Activated CD4-positive, alpha-beta T cell treated with anti-CD3 and anti-CD28 coated beads, Interleukin-2, amount 10 ng/mL, durations not matched to agents 7 days and 5 days (primary cell): Measurements from ENCODE around the gene TAF1C. TPM values are rescaled to one million over a fixed set of nuclear protein-coding genes. Genes with fewer than 3 reads are reported as not detected.
A peak's percentile ranks its signal among the peaks of the same experiment; 100 is the strongest.

ENCODE experiments used
- CTCF ChIA-PET: fragments of 350-600 bp; sonication (Branson Sonifier 250); formaldehyde crosslinking; loops from one replicate; lab custom pipeline; 2021; ENCODE audit warnings: antibody characterized with exemption; lab: Charles Lee
- POLR2A ChIA-PET: fragments of 350-600 bp; sonication (Branson Sonifier 250); formaldehyde crosslinking; loops from one replicate; lab custom pipeline; 2021; ENCODE audit warnings: antibody characterized with exemption; lab: Charles Lee
- DNase-seq: peaks from one replicate; pipeline ENCODE4 v3.0.0-alpha.2; 2020
- H3K27ac Mint-ChIP-seq: one replicate; pipeline ENCODE4 v1.8.0; 2021; ENCODE audit warnings: mild to moderate bottlenecking, moderate library complexity, mixed read lengths
- H3K27me3 Mint-ChIP-seq: one replicate; pipeline ENCODE4 v1.8.0; 2021; ENCODE audit warnings: mixed read lengths
- H3K36me3 Mint-ChIP-seq: one replicate; pipeline ENCODE4 v1.8.0; 2021; ENCODE audit warnings: low read depth, mixed read lengths
- H3K4me1 Mint-ChIP-seq: one replicate; pipeline ENCODE4 v1.8.0; 2021; ENCODE audit warnings: mixed read lengths
- H3K4me3 Mint-ChIP-seq: one replicate; pipeline ENCODE4 v1.8.0; 2021; ENCODE audit warnings: mild to moderate bottlenecking, moderate library complexity, mixed read lengths
- H3K9me3 Mint-ChIP-seq: one replicate; pipeline ENCODE4 v1.8.0; 2021; ENCODE audit warnings: mixed read lengths
- total RNA-seq, 2 experiments: library from RNA; stranded (reverse); gene quantifications; one replicate each; pipeline ENCODE4 v1.2.3, GENCODE V29; 2021

The TAF1C gene
- total RNA-seq, 2 experiments from 2014 or later, result 52.1 to 60.8 TPM

- ChIA-PET POLR2A (no interaction called here), CTCF (interaction anchor here (0.9 to 1.3 kb wide), 3 partner anchors 12 to 94 kb away, joined by 3 read pairs; no protein-coding TSS in a partner anchor)
- no peak overlapping the region for H3K27ac Mint-ChIP-seq
- H3K27me3 Mint-ChIP-seq, result no peaks in the 10 kb centered on the region
- peaks cover 8% of the 10 kb centered on the region for H3K4me1 Mint-ChIP-seq
- no peaks in the 10 kb centered on the region for H3K9me3 Mint-ChIP-seq
- H3K4me3 Mint-ChIP-seq, result no peak overlapping the region
- DNase-seq, result no peak
- H3K36me3 Mint-ChIP-seq, result peaks cover 14% of the 10 kb centered on the region
Measured at GRCh38 chr16:84179612-84180320, 7.1 kb downstream of the TAF1C start.

DNA sequence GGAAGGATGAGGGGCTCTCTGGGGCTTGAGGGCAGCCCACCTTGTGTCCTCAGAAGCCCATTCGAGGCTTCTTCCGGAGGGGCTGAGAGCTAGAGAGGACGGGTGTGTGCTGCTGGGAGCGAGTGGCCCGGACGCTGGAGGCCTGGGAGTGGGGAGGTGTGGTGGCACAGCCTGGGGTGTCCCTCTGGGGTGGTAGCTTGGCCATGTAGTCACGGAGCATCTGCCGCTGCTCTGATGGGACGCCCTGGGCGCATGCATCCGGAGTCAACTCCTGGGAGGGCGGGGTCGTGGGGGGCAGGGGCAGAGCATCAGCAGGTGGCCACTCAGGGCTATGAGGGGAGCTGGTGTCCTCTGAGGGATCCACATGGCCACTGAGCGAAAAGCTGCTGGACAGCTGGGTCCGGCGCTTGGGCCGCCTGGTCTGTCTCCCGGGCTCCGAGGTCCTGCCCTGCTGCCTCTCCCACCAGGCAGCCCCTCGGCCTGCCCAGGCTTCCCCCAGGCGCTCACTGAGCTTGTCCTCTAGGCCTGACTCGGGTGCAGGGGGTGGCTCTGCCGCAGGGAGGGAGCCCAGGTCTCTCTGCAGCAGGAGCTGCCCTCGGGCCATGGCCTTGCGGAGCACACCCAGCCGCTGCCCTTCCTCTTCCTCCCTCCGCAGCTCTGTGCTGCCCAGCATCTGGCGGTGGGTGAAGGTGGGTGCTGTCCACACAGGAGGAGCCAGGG is 7.8 kb downstream of the TAF1C start:
- Mint-ChIP-seq H3K4me3 (no peak overlapping the region), H3K9me3 (no peaks in the 10 kb centered on the region), H3K27me3 (peaks cover 3% of the 10 kb centered on the region), H3K36me3 (peaks cover 14% of the 10 kb centered on the region), H3K27ac (no peak overlapping the region), H3K4me1 (peaks cover 5% of the 10 kb centered on the region)
- ChIA-PET CTCF (interaction anchor here (1.0 to 4.8 kb wide), 3 partner anchors 8 to 94 kb away, joined by 3 to 39 read pairs (median 3); partner anchors contain the start of gene TAF1C), POLR2A (no interaction called here)
- DNase-seq, result no peak

DNA sequence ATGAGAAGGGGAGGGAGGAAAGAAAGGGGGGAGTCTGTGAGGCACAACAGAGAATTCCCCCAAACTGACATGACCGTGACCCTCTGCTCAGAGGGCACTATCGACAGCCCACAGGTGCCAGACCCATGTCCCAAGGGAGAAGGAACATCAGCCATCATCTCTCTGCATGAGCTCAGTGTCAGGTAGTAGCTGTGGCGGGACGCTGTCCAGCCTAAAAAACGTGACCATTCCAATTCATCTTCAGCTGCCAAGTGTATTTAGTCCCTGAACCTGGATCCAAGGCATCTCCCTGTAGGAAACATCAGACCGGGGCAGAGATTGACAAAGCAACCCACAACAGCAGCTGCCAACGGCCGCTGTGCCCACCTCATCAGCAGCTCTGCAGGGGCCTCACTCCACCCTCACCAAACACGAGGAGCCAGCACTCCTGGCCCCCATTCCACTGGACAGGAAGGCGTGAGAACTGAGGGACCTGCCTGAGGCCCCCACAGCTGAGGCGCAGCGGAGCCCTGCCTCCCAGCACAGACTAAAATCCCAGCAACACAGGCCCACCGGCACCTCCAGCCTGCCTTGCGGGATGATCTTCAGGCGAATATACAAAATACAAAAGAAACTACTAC is 8.6 kb downstream of the TAF1C start:
- Mint-ChIP-seq H3K9me3 (no peaks in the 10 kb centered on the region), H3K27me3 (peaks cover 3% of the 10 kb centered on the region), H3K27ac (no peak overlapping the region), H3K36me3 (peaks cover 9% of the 10 kb centered on the region), H3K4me3 (no peak overlapping the region), H3K4me1 (peaks cover 5% of the 10 kb centered on the region)
- no peak for DNase-seq
- CTCF ChIA-PET, result interaction anchor here (0.9 to 4.8 kb wide), 4 partner anchors 9 to 94 kb away, joined by 3 to 39 read pairs (median 4); partner anchors contain the start of gene TAF1C
- POLR2A ChIA-PET, result no interaction called here

GRCh38 chr16:84177741-84178073 is 9.2 kb downstream of the TAF1C start:
- H3K4me1 Mint-ChIP-seq, result peaks cover 5% of the 10 kb centered on the region
- DNase-seq, result no peak
- no peak overlapping the region for H3K4me3 Mint-ChIP-seq
- POLR2A ChIA-PET, result no interaction called here
- CTCF ChIA-PET, result interaction anchor here (0.6 to 4.8 kb wide), 4 partner anchors 9 to 880 kb away, joined by 3 to 39 read pairs (median 4); partner anchors contain the start of gene TAF1C
- H3K27ac Mint-ChIP-seq, result no peak overlapping the region
- no peaks in the 10 kb centered on the region for H3K9me3 Mint-ChIP-seq
- H3K27me3 Mint-ChIP-seq, result peaks cover 3% of the 10 kb centered on the region
- peaks cover 4% of the 10 kb centered on the region for H3K36me3 Mint-ChIP-seq

- no peaks in the 10 kb centered on the region for H3K9me3 Mint-ChIP-seq
- no peak overlapping the region for H3K27ac Mint-ChIP-seq
- peaks cover 3% of the 10 kb centered on the region for H3K36me3 Mint-ChIP-seq
- H3K4me3 Mint-ChIP-seq, result no peak overlapping the region
- peaks cover 3% of the 10 kb centered on the region for H3K27me3 Mint-ChIP-seq
- DNase-seq, result no peak
- POLR2A ChIA-PET, result no interaction called here
- H3K4me1 Mint-ChIP-seq, result peaks cover 5% of the 10 kb centered on the region
- CTCF ChIA-PET, result interaction anchor here (0.9 to 4.8 kb wide), 2 partner anchors 11 to 87 kb away, joined by 3 to 39 read pairs; partner anchors contain the start of gene TAF1C
Measured at GRCh38 chr16:84176192-84177053, 10.4 kb downstream of the TAF1C start.

DNA sequence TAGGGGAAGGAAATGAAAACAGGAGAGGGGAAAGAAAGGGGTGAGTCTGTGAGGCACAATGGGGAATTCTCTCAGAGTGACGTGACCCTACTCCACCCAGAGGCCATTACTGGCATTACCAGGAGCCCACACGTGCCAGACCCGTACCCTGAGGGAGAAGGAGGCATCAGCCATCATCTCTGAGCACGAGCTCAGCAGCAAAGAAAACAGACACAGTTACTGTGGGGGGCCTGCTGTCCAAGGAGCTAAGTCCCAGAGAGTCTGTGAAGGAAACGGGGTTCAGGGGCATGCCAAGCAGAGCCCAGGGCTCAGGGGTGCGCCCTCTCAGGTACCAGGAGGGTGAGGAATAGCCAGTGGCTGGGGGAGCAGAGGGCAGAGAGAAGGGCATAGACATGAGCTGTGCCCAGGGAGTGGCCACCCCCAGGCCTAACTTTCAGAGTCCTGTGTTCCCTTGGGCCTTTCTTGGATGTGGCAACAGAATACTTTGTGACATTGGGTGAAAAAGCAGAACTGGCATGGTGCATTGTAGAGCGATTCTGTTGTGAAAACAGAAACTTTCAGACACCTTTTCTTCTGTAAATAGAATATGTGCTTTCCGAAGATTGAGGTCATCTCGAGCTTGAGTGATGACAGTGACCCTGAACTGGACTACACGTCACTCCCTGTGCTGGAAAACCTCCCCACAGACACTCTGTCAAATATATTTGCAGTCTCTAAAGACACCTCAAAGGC is 11.3 kb downstream of the TAF1C start:
- H3K4me3 Mint-ChIP-seq, result no peak overlapping the region
- H3K27ac Mint-ChIP-seq, result no peak overlapping the region

DNA sequence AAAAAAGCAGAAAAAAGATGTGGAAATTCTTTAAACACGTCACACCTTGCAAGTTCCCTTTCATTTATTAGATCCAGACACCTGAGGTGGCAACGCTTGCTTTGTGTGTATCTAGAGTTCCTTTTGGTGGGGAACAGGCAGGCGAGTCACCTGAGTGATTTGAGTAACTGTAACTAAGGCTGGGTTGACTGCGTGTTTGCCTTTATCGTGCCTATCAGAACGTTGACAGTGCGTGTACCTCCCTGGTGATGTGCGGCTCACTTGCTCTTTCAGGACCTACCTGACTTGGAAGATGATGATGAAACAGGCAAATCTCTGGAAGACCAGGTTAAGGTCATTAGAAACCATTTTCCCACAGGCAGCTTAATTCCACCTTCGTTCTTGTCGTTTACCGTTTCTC is 12.5 kb downstream of the TAF1C start:
- no peaks in the 10 kb centered on the region for H3K36me3 Mint-ChIP-seq
- H3K27ac Mint-ChIP-seq, result no peak overlapping the region
- CTCF ChIA-PET, result interaction anchor here (1.2 to 4.8 kb wide), 3 partner anchors 13 to 20 kb away, joined by 4 to 39 read pairs (median 4); partner anchors contain the start of gene TAF1C
- peaks cover 9% of the 10 kb centered on the region for H3K27me3 Mint-ChIP-seq
- no peak for DNase-seq
- no peaks in the 10 kb centered on the region for H3K9me3 Mint-ChIP-seq
- POLR2A ChIA-PET, result no interaction called here
- H3K4me1 Mint-ChIP-seq, result peaks cover 5% of the 10 kb centered on the region
- no peak overlapping the region for H3K4me3 Mint-ChIP-seq

More for the DNA sequence above, 11.3 kb downstream of the TAF1C start:
- Mint-ChIP-seq H3K27me3 (peaks cover 3% of the 10 kb centered on the region), H3K4me1 (peaks cover 5% of the 10 kb centered on the region), H3K36me3 (no peaks in the 10 kb centered on the region), H3K9me3 (no peaks in the 10 kb centered on the region)
- CTCF ChIA-PET, result interaction anchor here (0.6 to 4.8 kb wide), 6 partner anchors 12 to 826 kb away, joined by 3 to 39 read pairs (median 4); partner anchors contain the start of genes MBTPS1 and TAF1C
- DNase-seq, result peak; percentile 73
- POLR2A ChIA-PET, result no interaction called here

GRCh38 chr16:84169765-84170310 is 17.0 kb downstream of the TAF1C start:
- Mint-ChIP-seq H3K27me3 (peaks cover 16% of the 10 kb centered on the region), H3K27ac (no peak overlapping the region), H3K36me3 (no peaks in the 10 kb centered on the region), H3K9me3 (no peaks in the 10 kb centered on the region), H3K4me1 (no peaks in the 10 kb centered on the region), H3K4me3 (no peak overlapping the region)
- CTCF ChIA-PET, result interaction anchor here (2.4 kb wide), 1 partner anchor 17 kb away, joined by 13 read pairs; the partner anchor contains the start of gene TAF1C
- POLR2A ChIA-PET, result no interaction called here
- no peak for DNase-seq

GRCh38 chr16:84166796-84167695 is 19.8 kb downstream of the TAF1C start:
- Mint-ChIP-seq H3K9me3 (no peaks in the 10 kb centered on the region), H3K36me3 (no peaks in the 10 kb centered on the region), H3K27me3 (peaks cover 26% of the 10 kb centered on the region), H3K4me3 (no peak overlapping the region), H3K27ac (no peak overlapping the region), H3K4me1 (no peaks in the 10 kb centered on the region)
- DNase-seq, result no peak
- CTCF ChIA-PET, result interaction anchor here (0.6 to 2.2 kb wide), 6 partner anchors 12 to 352 kb away, joined by 3 to 11 read pairs (median 4); partner anchors contain the start of gene TAF1C
- POLR2A ChIA-PET, result no interaction called here

GRCh38 chr16:84165746-84166145 is 21.1 kb downstream of the TAF1C start:
- no peaks in the 10 kb centered on the region for H3K36me3 Mint-ChIP-seq
- ChIA-PET POLR2A (no interaction called here), CTCF (interaction anchor here (0.8 to 2.2 kb wide), 2 partner anchors 12 to 21 kb away, joined by 3 to 11 read pairs; partner anchors contain the start of gene TAF1C)
- H3K9me3 Mint-ChIP-seq, result no peaks in the 10 kb centered on the region
- DNase-seq, result no peak
- no peak overlapping the region for H3K27ac Mint-ChIP-seq
- H3K27me3 Mint-ChIP-seq, result peaks cover 31% of the 10 kb centered on the region
- H3K4me1 Mint-ChIP-seq, result no peaks in the 10 kb centered on the region
- no peak overlapping the region for H3K4me3 Mint-ChIP-seq
